ENCODE data around the gene SEC11A. TPM values are rescaled to one million over a fixed set of nuclear protein-coding genes. Genes with fewer than 3 reads are reported as not detected.

The SEC11A gene
- total RNA-seq, 1 experiment from 2014 or later: 116 TPM

- no peaks in the 10 kb centered on the region for H3K9me3 ChIP-seq (ENCODE audit: low read length)
- peak overlapping the region; percentile 91 for H2AFZ ChIP-seq (ENCODE audit: low read length)
- peak; percentile 89 for DNase-seq
- H3K79me2 ChIP-seq (ENCODE audit: low read length): no peaks in the 10 kb centered on the region
- peaks cover 18% of the 10 kb centered on the region for H3K4me1 ChIP-seq (ENCODE audit: low read length)
- no peaks in the 10 kb centered on the region for H3K36me3 ChIP-seq (ENCODE audit: insufficient read depth, low read length)
- peak overlapping the region; percentile 58 for H3K9ac ChIP-seq (ENCODE audit: low read length)
- H3K9me2 ChIP-seq (replicated peaks; ENCODE audit: insufficient read depth, low read length): no peaks in the 10 kb centered on the region
- H3K27me3 ChIP-seq (ENCODE audit: low read length): no peaks in the 10 kb centered on the region
- H3K4me3 ChIP-seq (ENCODE audit: low read length): peak overlapping the region; percentile 44
- H4K20me1 ChIP-seq (ENCODE audit: insufficient read depth, low read depth, low read length): no peaks in the 10 kb centered on the region
- H3K27ac ChIP-seq (ENCODE audit: low read length): peak overlapping the region; percentile 46
- peak overlapping the region; percentile 68 for H3K4me2 ChIP-seq (ENCODE audit: low read depth, low read length, poor library complexity, severe bottlenecking)
These were observed 19.0 kb upstream of the SEC11A start for GRCh38 chr15:84734794-84735479.

- Histone ChIP-seq H3K4me3 (ENCODE audit: low read length) (no peak overlapping the region), H3K79me2 (ENCODE audit: low read length) (no peaks in the 10 kb centered on the region), H3K9me2 (replicated peaks; ENCODE audit: insufficient read depth, low read length) (no peaks in the 10 kb centered on the region), H3K27me3 (ENCODE audit: low read length) (no peaks in the 10 kb centered on the region), H3K4me1 (ENCODE audit: low read length) (peaks cover 18% of the 10 kb centered on the region), H3K36me3 (ENCODE audit: insufficient read depth, low read length) (no peaks in the 10 kb centered on the region), H2AFZ (ENCODE audit: low read length) (no peak overlapping the region), H4K20me1 (ENCODE audit: insufficient read depth, low read depth, low read length) (no peaks in the 10 kb centered on the region), H3K27ac (ENCODE audit: low read length) (no peak overlapping the region), H3K9ac (ENCODE audit: low read length) (no peak overlapping the region), H3K9me3 (ENCODE audit: low read length) (no peaks in the 10 kb centered on the region), H3K4me2 (ENCODE audit: low read depth, low read length, poor library complexity, severe bottlenecking) (no peak overlapping the region)
- DNase-seq: no peak
These were observed 15.8 kb upstream of the SEC11A start for GRCh38 chr15:84731774-84732173.

GRCh38 chr15:84727429-84727828, 11.5 kb upstream of the SEC11A start:
- no peaks in the 10 kb centered on the region for H3K4me1 ChIP-seq (ENCODE audit: low read length)
- no peaks in the 10 kb centered on the region for H4K20me1 ChIP-seq (ENCODE audit: insufficient read depth, low read depth, low read length)
- no peaks in the 10 kb centered on the region for H3K9me2 ChIP-seq (replicated peaks; ENCODE audit: insufficient read depth, low read length)
- no peak for DNase-seq
- H3K9me3 ChIP-seq (ENCODE audit: low read length): no peaks in the 10 kb centered on the region
- H3K4me3 ChIP-seq (ENCODE audit: low read length): no peak overlapping the region
- no peaks in the 10 kb centered on the region for H3K36me3 ChIP-seq (ENCODE audit: insufficient read depth, low read length)
- H3K79me2 ChIP-seq (ENCODE audit: low read length): no peaks in the 10 kb centered on the region
- H3K9ac ChIP-seq (ENCODE audit: low read length): no peak overlapping the region
- H3K27me3 ChIP-seq (ENCODE audit: low read length): no peaks in the 10 kb centered on the region
- H3K27ac ChIP-seq (ENCODE audit: low read length): no peak overlapping the region
- no peak overlapping the region for H2AFZ ChIP-seq (ENCODE audit: low read length)
- no peak overlapping the region for H3K4me2 ChIP-seq (ENCODE audit: low read depth, low read length, poor library complexity, severe bottlenecking)

GRCh38 chr15:84725001-84725491, 9.1 kb upstream of the SEC11A start:
- Histone ChIP-seq H3K27ac (ENCODE audit: low read length) (no peak overlapping the region), H3K4me1 (ENCODE audit: low read length) (no peaks in the 10 kb centered on the region), H3K9ac (ENCODE audit: low read length) (no peak overlapping the region), H3K79me2 (ENCODE audit: low read length) (no peaks in the 10 kb centered on the region), H3K9me3 (ENCODE audit: low read length) (no peaks in the 10 kb centered on the region), H3K9me2 (replicated peaks; ENCODE audit: insufficient read depth, low read length) (no peaks in the 10 kb centered on the region), H4K20me1 (ENCODE audit: insufficient read depth, low read depth, low read length) (no peaks in the 10 kb centered on the region), H2AFZ (ENCODE audit: low read length) (no peak overlapping the region), H3K27me3 (ENCODE audit: low read length) (no peaks in the 10 kb centered on the region), H3K4me3 (ENCODE audit: low read length) (no peak overlapping the region), H3K4me2 (ENCODE audit: low read depth, low read length, poor library complexity, severe bottlenecking) (no peak overlapping the region), H3K36me3 (ENCODE audit: insufficient read depth, low read length) (no peaks in the 10 kb centered on the region)
- no peak for DNase-seq

- H3K4me3 ChIP-seq (ENCODE audit: low read length): no peak overlapping the region
- DNase-seq: no peak
- no peaks in the 10 kb centered on the region for H4K20me1 ChIP-seq (ENCODE audit: insufficient read depth, low read depth, low read length)
- H3K36me3 ChIP-seq (ENCODE audit: insufficient read depth, low read length): no peaks in the 10 kb centered on the region
- no peaks in the 10 kb centered on the region for H3K27me3 ChIP-seq (ENCODE audit: low read length)
- no peaks in the 10 kb centered on the region for H3K79me2 ChIP-seq (ENCODE audit: low read length)
- no peak overlapping the region for H2AFZ ChIP-seq (ENCODE audit: low read length)
- no peaks in the 10 kb centered on the region for H3K9me2 ChIP-seq (replicated peaks; ENCODE audit: insufficient read depth, low read length)
- H3K9ac ChIP-seq (ENCODE audit: low read length): no peak overlapping the region
- H3K9me3 ChIP-seq (ENCODE audit: low read length): no peaks in the 10 kb centered on the region
- H3K27ac ChIP-seq (ENCODE audit: low read length): no peak overlapping the region
- no peaks in the 10 kb centered on the region for H3K4me1 ChIP-seq (ENCODE audit: low read length)
- H3K4me2 ChIP-seq (ENCODE audit: low read depth, low read length, poor library complexity, severe bottlenecking): no peak overlapping the region
These were observed 6.7 kb upstream of the SEC11A start for GRCh38 chr15:84722628-84723027.

GRCh38 chr15:84721371-84721770, 5.4 kb upstream of the SEC11A start:
- no peak for DNase-seq
- H3K4me1 ChIP-seq (ENCODE audit: low read length): peaks cover 8% of the 10 kb centered on the region
- no peaks in the 10 kb centered on the region for H4K20me1 ChIP-seq (ENCODE audit: insufficient read depth, low read depth, low read length)
- H3K9me2 ChIP-seq (replicated peaks; ENCODE audit: insufficient read depth, low read length): no peaks in the 10 kb centered on the region
- no peak overlapping the region for H2AFZ ChIP-seq (ENCODE audit: low read length)
- H3K36me3 ChIP-seq (ENCODE audit: insufficient read depth, low read length): no peaks in the 10 kb centered on the region
- H3K4me2 ChIP-seq (ENCODE audit: low read depth, low read length, poor library complexity, severe bottlenecking): no peak overlapping the region
- H3K9me3 ChIP-seq (ENCODE audit: low read length): no peaks in the 10 kb centered on the region
- H3K27me3 ChIP-seq (ENCODE audit: low read length): no peaks in the 10 kb centered on the region
- H3K9ac ChIP-seq (ENCODE audit: low read length): no peak overlapping the region
- no peak overlapping the region for H3K4me3 ChIP-seq (ENCODE audit: low read length)
- no peak overlapping the region for H3K27ac ChIP-seq (ENCODE audit: low read length)
- H3K79me2 ChIP-seq (ENCODE audit: low read length): no peaks in the 10 kb centered on the region

GRCh38 chr15:84715441-84716035, 401 bp downstream of the SEC11A start:
- H3K27me3 ChIP-seq (ENCODE audit: low read length): no peaks in the 10 kb centered on the region
- no peaks in the 10 kb centered on the region for H3K36me3 ChIP-seq (ENCODE audit: insufficient read depth, low read length)
- H3K9me3 ChIP-seq (ENCODE audit: low read length): no peaks in the 10 kb centered on the region
- no peaks in the 10 kb centered on the region; the same call in 1 of the 2 replicates for H4K20me1 ChIP-seq (ENCODE audit: insufficient read depth, low read depth, low read length)
- peak overlapping the region; percentile 92 for H3K9ac ChIP-seq (ENCODE audit: low read length)
- H3K79me2 ChIP-seq (ENCODE audit: low read length): peaks cover 53% of the 10 kb centered on the region
- peak; percentile 71 for DNase-seq
- H3K4me1 ChIP-seq (ENCODE audit: low read length): peaks cover 25% of the 10 kb centered on the region
- no peaks in the 10 kb centered on the region for H3K9me2 ChIP-seq (replicated peaks; ENCODE audit: insufficient read depth, low read length)
- peak overlapping the region; percentile 89 for H3K4me3 ChIP-seq (ENCODE audit: low read length)
- H3K27ac ChIP-seq (ENCODE audit: low read length): peak overlapping the region; percentile 53
- H2AFZ ChIP-seq (ENCODE audit: low read length): peak overlapping the region; percentile 78
- peak overlapping the region; percentile 86 for H3K4me2 ChIP-seq (ENCODE audit: low read depth, low read length, poor library complexity, severe bottlenecking)

- Histone ChIP-seq H3K27me3 (ENCODE audit: low read length) (no peaks in the 10 kb centered on the region), H3K9me2 (replicated peaks; ENCODE audit: insufficient read depth, low read length) (no peaks in the 10 kb centered on the region)
These were observed 1.1 kb downstream of the SEC11A start for GRCh38 chr15:84714821-84715220.

More at GRCh38 chr15:84714821-84715220, 1.1 kb downstream of the SEC11A start:
- peak overlapping the region; percentile 53; the same call in 1 of the 2 replicates for H3K27ac ChIP-seq (ENCODE audit: low read length)
- peak overlapping the region; percentile 86 for H3K4me2 ChIP-seq (ENCODE audit: low read depth, low read length, poor library complexity, severe bottlenecking)
- no peaks in the 10 kb centered on the region; the same call in 1 of the 2 replicates for H4K20me1 ChIP-seq (ENCODE audit: insufficient read depth, low read depth, low read length)
- H3K36me3 ChIP-seq (ENCODE audit: insufficient read depth, low read length): no peaks in the 10 kb centered on the region
- H2AFZ ChIP-seq (ENCODE audit: low read length): no peak overlapping the region
- DNase-seq: no peak
- peak overlapping the region; percentile 92 for H3K9ac ChIP-seq (ENCODE audit: low read length)
- no peaks in the 10 kb centered on the region for H3K9me3 ChIP-seq (ENCODE audit: low read length)
- peaks cover 25% of the 10 kb centered on the region for H3K4me1 ChIP-seq (ENCODE audit: low read length)
- peak overlapping the region; percentile 89 for H3K4me3 ChIP-seq (ENCODE audit: low read length)
- H3K79me2 ChIP-seq (ENCODE audit: low read length): peaks cover 58% of the 10 kb centered on the region
